Ecto neural progenitor cell (in vitro differentiated cells): ENCODE results near the gene NKG7.
A peak's percentile ranks its signal among the peaks of the same experiment; 100 is the strongest.
"Not testable (repeated sequence)": the region's sequence is repeated elsewhere in the genome, so short reads cannot be mapped to it uniquely, and the experiment has no call there.

Source experiments
- DNase-seq: peaks from one replicate; pipeline ENCODE4 v3.0.0-alpha.2; 2018; ENCODE audit warnings: low spot score

The NKG7 gene, protein sequence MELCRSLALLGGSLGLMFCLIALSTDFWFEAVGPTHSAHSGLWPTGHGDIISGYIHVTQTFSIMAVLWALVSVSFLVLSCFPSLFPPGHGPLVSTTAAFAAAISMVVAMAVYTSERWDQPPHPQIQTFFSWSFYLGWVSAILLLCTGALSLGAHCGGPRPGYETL

DNA sequence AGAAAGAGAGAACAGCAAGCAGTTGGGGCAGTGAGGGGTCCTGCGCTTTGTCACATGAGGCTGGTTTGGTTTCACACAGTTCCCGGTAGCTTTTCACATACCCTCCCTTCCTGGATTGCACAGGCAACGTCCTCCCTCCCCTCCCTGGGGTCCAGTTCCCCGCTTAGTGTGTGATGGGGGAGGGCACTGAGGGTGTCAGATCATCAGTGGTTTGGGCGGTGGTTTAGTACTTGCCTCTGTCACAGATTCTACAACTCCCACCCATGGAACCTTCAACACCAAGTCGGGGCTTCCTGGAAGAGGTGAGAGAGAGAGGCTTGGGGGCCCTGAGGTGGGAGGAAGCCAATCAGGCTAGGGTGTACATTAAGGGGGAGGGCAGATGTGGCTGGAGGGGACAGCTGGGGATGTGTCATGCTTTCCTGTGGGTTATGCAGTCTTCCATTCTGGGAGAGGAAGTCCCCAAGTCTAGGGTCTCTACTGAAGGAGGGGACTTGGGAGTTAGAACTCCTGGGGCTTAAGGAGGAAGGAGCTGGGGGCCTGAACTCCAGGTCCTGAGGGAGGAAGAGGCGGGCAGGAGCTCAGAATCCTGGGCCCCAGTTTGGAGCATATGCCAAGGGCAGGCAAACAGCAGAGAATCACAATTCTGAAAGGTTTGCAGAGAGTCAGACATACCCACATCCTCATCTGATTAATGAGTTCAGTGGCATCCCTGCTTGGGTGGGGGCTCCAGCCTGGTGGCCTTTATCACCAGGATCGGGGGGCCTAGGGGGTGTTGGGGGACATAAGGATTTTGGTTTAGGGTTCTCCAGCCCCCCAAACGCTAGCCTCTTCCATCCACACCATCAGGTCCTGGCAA lies at the start of gene NKG7:
TSS of gene NKG7 (minus strand) at position 6 of the 856 bp plus-strand sequence. CDS start 119 bp downstream, outside the sequence.
- no peak for DNase-seq

DNA sequence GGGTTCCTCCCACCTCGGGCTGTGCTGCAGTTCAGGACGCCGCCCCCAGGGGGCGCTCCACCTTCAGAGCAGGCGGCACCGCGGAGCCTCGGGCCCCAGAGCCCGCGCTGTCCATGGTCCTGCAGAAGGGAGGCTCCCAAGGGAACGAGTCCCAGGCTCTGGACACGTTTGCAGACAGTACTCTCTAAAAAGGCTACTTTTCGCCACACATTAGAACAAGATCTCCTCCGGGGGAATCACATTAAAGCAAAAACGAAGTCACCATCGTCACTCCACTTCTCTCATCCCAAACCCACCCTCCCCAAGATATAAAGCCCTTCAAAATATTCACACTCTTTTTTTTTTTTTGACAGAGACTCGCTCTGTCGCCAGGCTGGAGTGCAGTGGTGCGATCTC lies 49.6 kb upstream of the NKG7 start:
- peak; percentile 96 for DNase-seq

DNA sequence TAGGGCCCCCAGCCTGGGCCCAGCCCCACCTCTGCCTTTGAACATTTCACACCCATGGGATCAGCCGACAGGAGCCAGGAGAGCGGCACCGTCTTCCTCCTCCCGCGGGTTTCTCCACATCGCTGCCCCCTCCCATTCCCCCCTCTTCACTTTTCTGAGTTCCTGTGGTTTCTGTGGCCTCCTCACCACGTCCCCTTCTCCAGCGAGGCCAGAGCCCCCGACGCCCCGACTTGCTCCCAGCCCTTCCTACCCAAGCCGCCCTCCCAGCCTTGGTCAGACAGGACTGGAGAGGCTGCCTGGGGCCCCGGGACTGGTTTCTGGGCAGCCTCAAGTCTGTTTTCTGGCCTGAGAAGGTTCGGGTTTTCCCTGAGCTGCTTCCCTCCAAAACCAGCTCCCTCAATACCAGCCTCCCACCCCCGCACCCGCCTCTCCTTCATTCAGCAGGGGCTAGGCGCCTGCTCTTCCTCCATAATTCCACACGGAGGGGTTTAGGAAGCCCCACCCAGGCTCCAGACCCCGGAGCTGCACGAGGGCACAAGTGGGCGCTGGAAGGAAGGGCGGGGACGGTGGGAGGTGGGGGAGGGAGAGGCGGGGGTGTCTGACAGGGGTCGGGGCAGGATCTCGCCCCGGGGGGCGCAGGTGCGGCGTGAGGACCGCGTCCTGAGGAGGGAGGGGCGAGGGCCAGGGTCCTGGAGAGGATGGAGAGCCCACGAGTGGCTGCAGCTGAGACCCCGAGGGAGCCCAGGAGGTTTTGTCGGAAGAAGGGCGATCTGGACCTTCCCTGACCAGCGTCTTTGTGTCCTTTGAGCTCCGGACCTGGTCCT lies 49.0 kb upstream of the NKG7 start:
- DNase-seq: no peak

DNA sequence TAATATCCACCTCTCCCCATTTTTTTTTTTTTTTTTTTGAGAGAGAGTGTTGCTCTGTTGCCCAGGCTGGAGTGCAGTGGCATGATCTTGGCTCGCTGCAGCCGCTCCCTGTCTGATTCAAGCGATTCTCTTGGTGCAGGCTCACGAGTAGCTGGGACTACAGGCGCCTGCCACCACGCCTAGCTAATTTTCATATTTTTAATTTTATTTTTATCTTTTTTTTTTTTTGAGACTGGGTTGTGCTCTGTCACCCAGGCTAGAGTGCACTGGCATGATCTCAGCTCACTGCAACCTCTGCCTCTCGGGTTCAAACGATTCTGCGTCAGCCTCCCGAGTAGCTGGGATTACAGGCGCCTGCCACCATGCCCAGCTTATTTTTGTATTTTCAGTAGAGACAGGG lies 48.1 kb upstream of the NKG7 start:
- not testable (repeated sequence) for DNase-seq

DNA sequence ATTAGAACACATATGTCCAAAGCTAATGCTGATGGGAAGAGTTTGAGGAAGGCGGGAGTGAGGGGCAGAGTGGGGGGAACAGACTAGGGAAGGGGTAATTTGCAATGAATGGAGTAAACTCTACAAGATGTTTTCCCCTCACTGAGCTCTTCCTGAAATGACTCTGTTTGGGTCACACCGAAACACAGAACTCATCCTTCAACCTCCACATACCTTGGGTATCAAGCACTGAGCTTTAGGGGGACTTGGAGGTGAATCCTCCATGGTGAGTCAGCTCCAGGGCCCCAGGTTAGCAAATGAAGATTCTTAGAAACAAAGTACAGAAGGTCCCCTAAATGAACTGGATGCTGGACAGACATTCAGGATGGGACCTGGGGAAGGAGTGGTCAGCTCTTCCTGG lies 46.3 kb upstream of the NKG7 start:
- no peak for DNase-seq

DNA sequence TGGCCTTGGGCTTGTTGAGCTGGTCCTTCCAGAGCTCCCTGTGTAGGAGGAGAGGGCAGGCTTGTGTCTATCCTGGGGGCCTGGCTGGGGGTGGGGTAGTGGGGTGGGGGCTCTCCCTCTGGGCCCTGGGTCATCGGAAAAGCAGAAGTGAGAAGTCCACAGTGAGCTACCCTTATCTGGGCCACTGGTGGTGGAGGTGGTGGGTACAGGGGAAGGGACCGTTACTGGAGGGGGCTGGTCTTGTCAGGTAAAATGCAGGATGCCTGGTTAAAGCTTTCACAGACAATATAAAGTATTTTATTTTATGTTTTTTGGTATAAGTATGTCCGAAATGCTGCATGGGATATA lies 45.3 kb upstream of the NKG7 start:
- DNase-seq: no peak

- DNase-seq: no peak
These were observed 44.8 kb upstream of the NKG7 start, which contains the start of gene SIGLEC10 for GRCh38 chr19:51417107-51417809. SIGLEC10 (minus strand) TSS chr19:51417642; CDS start chr19:51417581, 61 bp downstream.

GRCh38 chr19:51416422-51416821 lies 44.0 kb upstream of the NKG7 start:
- DNase-seq: not testable (repeated sequence)

GRCh38 chr19:51415187-51415586 lies 42.7 kb upstream of the NKG7 start:
- DNase-seq: no peak

DNA sequence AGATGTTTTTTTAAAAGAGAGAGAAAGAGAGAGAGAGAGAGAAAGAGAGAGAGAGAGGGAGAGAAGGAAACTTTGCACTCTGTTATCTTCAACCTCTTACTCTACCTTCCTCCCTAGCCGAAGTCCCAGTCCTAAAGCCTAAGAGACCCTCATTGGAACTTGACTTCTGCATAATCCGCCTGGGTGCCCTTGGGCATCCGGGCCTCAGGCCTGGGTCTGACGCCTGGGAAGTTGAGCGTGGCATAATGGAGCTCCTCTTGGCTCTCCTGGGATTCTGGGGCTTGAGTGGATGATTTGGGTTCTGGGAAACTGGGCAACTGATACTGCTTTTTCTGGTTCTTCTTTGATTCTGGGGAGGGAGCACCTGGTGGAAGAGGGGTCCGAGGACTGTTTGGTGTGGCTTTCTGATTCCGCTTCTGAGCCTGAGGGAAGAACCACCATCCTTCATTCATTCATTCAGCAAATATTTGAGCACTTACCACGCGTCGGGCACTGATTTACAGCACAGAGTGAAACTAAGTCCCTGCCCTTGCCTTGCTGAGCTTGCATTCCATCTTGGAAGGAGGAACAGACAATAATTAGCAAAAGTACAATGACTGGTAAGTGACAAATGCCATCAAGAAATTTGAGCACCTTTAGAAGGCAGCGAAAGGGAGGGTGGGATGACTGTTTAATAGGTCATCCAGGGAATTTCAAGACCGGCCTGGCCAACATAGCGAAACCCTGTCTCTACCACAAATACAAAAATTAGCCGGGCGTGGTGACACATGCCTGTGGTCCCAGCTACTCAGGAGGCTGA lies 38.7 kb upstream of the NKG7 start:
- no peak for DNase-seq

DNA sequence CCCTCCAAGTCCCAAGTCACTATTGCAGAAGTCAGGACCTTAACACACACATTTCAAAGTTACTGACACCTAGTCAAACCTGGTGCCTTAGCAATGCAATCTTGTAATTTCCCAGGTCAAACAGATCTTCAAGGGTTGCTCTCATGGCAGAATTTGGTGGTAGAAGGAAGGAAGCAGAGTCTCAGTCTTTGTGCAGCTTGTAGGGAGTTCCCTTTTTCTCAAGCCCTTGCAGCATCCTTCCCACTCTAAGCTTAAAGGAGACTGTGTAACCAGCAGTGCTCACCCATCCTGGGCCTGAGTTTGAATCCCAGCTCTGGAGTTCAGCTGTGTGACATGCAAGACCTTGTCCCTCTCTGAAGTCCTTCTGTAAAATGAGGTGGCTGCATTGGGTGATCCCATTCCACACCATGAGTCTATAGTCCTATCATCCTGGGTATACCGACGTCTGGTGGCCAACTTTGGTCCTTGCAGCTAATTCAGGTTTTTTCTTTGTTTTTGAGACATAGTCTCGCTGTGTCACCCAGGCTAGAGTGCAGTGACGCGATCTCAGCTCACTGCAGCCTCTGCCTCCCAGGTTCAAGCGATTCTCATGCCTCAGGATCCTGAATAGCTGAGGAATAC lies 35.2 kb upstream of the NKG7 start:
- no peak for DNase-seq

DNA sequence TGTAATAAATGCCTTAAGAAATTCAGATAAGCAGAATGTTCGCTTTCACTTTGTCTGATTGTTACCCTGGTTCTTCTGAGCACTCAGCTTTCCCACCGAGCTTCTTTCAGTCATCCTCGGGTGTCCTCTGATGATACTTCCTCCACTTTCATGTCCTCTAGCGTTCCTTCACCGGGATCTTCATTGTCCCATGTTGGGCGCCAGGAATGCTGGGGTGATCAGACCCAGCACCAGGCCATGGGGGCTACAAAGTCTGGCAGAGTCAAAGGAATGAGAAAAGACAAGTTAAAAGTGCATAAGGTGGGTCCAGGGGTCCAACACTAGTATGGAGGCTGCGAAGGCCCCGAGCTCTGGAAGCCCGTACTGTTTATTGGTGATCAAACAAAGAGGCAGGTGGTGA lies 29.7 kb upstream of the NKG7 start:
- no peak for DNase-seq

DNA sequence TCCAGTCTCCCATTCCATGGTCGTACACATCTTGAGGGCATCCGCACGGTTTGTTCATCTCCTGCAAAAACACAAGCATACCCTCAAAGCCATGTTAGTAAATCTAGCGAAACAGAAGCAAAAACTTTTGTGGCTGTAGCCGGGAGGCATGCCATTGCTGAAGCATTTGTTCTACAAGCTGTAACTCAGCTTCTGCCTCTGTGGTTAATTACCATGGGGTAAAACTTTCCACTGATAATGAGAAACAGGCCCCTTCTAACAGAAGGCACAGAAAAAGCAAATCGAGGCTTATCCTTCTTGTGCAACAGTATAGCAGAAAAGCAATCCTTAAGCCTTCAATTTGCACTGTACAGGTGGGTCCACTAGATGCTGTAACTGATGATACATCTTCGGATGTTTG lies 27.5 kb upstream of the NKG7 start:
- not testable (repeated sequence) for DNase-seq

DNA sequence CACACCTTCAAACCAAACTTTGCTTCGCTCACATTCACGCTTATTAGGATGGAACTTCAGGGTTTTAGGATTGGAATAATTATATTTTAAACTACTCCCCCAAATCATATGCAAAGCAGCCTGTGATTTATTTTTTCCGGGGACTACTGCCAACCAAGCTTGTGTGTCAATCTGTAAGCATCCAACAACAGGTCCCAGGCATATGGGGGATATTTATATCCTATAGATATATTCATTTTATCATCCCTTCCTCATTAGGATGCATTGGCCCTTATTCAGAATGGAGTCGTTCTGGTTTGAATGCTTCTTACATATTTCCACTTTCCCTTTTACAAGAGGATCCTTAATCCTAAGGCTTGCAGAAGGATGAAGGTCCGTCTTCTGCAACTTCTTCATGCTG lies 26.8 kb upstream of the NKG7 start:
- no peak for DNase-seq

DNA sequence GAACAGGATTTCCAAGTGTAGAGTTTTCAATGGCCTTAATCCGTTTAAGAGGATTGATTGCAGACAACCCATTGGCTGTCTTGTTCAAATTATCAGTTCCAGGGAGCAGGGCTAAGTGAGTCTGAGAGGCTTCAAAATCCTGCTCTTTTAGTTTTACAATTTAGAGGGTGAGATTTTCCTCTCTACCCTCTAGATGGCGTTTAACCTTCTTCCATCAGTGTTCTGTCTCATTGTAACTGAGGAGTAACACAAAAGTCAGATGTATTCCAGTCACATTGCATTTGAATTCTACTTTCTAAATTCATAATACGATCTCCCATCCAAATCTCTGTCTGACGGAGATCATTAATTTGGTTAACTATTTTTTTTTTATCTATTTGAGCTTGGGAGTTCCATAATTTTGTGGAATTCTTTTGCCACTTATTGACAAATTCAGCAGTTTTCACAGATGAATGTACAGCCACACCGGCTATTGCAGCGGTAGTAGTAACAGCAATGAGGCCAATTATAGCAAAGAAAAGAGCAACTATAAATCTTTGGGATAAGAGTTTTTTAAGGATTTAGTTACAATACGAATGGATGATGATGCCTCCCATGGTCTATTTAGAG lies 25.7 kb upstream of the NKG7 start:
- DNase-seq: no peak

GRCh38 chr19:51397453-51397852 lies 25.0 kb upstream of the NKG7 start:
- DNase-seq: not testable (repeated sequence)

DNA sequence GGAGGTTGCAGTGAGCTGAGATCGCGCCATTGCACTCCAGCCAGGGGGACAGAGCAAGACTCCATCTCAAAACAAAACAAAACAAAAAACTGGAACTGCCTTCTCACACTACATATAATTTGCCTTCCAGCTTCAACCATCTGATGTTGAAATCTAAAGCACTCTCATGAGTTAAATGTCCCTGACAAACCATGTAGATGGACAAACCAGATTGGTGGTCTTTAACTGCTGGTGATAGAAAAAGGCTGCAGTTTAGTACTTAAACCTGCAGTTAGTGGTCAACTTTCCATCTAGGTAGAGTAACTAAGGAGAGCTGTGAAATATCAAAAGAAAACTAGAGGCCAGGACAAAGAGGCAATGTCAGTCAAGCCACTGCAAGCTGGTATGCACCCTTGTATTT lies 23.7 kb upstream of the NKG7 start:
- DNase-seq: no peak

DNA sequence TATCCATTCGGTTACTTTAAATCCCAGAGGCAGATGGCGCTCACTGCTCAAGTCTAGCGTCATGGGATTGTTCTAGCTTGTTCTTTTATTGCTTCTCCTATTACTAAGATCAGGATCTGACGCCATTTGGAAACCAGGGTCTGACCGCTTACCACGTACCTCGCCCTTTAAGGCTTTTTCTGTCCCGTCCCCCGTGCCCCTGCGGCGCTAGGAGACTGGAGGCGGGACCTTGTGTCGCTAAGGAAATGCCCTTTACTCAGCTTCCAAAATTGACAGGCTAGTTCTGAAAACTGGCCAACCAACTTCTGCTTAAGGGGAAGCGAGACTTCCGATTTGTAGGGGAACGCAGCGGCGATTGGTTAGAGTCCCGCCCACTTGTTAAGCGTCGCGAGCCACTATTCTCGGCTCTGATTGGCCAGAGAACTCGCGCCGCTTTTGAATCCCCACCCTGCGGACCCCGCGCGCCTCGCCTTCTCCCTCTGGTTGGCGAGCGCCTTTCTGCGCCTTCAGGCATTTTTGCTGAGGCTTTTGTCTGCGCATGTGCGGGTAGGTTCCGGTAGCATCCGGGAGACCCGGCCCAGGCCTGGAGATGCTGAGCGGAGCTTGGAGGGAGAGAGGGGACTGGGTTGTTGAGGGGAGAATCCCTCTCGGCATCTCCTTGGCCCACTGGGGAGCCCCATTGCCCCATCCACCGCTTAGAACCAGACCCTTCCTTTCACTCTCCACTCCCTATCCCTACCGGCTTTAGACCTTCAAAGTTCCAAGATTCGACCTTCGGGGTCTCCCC lies 21.8 kb upstream of the NKG7 start:
- peak; percentile 98 for DNase-seq

DNA sequence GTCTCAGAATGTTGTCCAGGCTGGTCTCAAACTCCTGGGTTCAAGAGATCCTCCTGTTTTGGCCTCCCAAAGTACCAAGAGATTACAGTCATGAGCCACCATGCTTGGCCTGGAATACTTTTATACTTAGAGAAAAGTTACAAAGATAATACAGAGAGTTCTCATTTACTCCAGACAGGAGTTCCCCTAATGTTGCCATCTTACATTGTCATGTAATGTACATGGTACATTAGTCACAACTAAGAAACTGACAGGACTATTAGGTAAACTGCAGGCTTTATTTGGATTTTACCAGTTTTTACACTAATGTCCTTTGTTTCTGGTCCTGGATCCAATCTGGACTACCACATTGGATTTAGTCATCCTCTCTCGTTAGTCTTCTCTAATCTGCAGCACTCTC lies 20.2 kb upstream of the NKG7 start:
- DNase-seq: no peak
